ENCODE results near the gene FARP1.

GRCh38 chr13:98182589-98182988 is 39.7 kb downstream of the FARP1 start:
- TF ChIP-seq CTCF (conservative IDR thresholded peaks at IDR 0.05): no peak
- TF ChIP-seq ZFX (IDR thresholded peaks at IDR 0.05): no peak

Data from C4-2B (cell line).